Measurements from ENCODE around the gene HNRNPF. TPM values are rescaled to one million over a fixed set of nuclear protein-coding genes. Genes with fewer than 3 reads are reported as not detected.

The HNRNPF gene
- total RNA-seq, 2 donors from 2014 or later, result 57.8 to 78.7 TPM

- H3K4me3 ChIP-seq, result no peak overlapping the region
- TF ChIP-seq, protein P1, sequence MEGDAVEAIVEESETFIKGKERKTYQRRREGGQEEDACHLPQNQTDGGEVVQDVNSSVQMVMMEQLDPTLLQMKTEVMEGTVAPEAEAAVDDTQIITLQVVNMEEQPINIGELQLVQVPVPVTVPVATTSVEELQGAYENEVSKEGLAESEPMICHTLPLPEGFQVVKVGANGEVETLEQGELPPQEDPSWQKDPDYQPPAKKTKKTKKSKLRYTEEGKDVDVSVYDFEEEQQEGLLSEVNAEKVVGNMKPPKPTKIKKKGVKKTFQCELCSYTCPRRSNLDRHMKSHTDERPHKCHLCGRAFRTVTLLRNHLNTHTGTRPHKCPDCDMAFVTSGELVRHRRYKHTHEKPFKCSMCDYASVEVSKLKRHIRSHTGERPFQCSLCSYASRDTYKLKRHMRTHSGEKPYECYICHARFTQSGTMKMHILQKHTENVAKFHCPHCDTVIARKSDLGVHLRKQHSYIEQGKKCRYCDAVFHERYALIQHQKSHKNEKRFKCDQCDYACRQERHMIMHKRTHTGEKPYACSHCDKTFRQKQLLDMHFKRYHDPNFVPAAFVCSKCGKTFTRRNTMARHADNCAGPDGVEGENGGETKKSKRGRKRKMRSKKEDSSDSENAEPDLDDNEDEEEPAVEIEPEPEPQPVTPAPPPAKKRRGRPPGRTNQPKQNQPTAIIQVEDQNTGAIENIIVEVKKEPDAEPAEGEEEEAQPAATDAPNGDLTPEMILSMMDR (IDR thresholded peaks at IDR 0.05), result no peak
- DNase-seq (ENCODE audit: low spot score), result no peak
- H3K36me3 ChIP-seq, result no peaks in the 10 kb centered on the region
- peak overlapping the region; percentile 97 to 99 for H3K27ac ChIP-seq
- H3K27me3 ChIP-seq, result no peaks in the 10 kb centered on the region
- no peaks in the 10 kb centered on the region for H3K9me3 ChIP-seq
- H3K4me1 ChIP-seq, result peaks cover 0 to 15% of the 10 kb centered on the region in 2 donors
These were observed 12.5 kb upstream of the HNRNPF start for GRCh38 chr10:43421519-43421918.

- peaks cover 0 to 15% of the 10 kb centered on the region in 2 donors for H3K4me1 ChIP-seq
- H3K27ac ChIP-seq, result peak overlapping the region; percentile 97 to 99
- TF ChIP-seq, protein P1 (IDR thresholded peaks at IDR 0.05), result no peak
- no peaks in the 10 kb centered on the region for H3K9me3 ChIP-seq
- H3K36me3 ChIP-seq, result no peaks in the 10 kb centered on the region
- H3K27me3 ChIP-seq, result no peaks in the 10 kb centered on the region
- peak overlapping the region; percentile 50 to 64 for H3K4me3 ChIP-seq
- no peak for DNase-seq (ENCODE audit: low spot score)
These were observed 12.2 kb upstream of the HNRNPF start for GRCh38 chr10:43421201-43421507.

- TF ChIP-seq, protein P1 (IDR thresholded peaks at IDR 0.05), result peak in 1 of 2 donors; percentile 42
- H3K36me3 ChIP-seq, result no peaks in the 10 kb centered on the region
- peaks cover 0 to 15% of the 10 kb centered on the region in 2 donors for H3K4me1 ChIP-seq
- no peaks in the 10 kb centered on the region for H3K27me3 ChIP-seq
- peak overlapping the region; percentile 50 to 64 for H3K4me3 ChIP-seq
- no peaks in the 10 kb centered on the region for H3K9me3 ChIP-seq
- DNase-seq (ENCODE audit: low spot score), result peak; percentile 94
- H3K27ac ChIP-seq, result peak overlapping the region; percentile 97 to 99
These were observed 11.6 kb upstream of the HNRNPF start for GRCh38 chr10:43420369-43421200.

DNA sequence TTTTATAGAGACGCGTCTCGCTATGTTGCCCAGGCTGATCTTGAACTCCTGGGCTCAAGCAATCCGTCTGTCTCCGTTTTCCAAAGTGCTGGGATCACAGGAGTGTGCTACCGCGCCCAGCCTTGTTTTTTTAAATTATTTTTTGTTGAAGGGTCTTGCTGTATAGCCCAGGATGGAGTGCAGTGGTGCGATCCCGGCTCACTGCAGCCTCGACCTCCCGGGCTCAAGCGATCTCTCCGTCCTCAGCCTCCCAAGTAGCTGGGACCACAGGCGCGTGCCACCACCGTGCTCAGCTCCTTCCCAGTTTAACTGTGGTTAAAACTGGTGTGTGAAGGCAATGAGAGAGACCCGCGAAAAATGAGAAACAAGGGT, 11.0 kb upstream of the HNRNPF start:
- DNase-seq (ENCODE audit: low spot score), result no peak
- Histone ChIP-seq H3K4me1 (peaks cover 0 to 15% of the 10 kb centered on the region in 2 donors), H3K36me3 (no peaks in the 10 kb centered on the region), H3K27me3 (no peaks in the 10 kb centered on the region), H3K27ac (peak overlapping the region; percentile 97 to 99), H3K9me3 (no peaks in the 10 kb centered on the region), H3K4me3 (peak overlapping the region; percentile 50 to 64)
- TF ChIP-seq, protein P1 (IDR thresholded peaks at IDR 0.05), result no peak

DNA sequence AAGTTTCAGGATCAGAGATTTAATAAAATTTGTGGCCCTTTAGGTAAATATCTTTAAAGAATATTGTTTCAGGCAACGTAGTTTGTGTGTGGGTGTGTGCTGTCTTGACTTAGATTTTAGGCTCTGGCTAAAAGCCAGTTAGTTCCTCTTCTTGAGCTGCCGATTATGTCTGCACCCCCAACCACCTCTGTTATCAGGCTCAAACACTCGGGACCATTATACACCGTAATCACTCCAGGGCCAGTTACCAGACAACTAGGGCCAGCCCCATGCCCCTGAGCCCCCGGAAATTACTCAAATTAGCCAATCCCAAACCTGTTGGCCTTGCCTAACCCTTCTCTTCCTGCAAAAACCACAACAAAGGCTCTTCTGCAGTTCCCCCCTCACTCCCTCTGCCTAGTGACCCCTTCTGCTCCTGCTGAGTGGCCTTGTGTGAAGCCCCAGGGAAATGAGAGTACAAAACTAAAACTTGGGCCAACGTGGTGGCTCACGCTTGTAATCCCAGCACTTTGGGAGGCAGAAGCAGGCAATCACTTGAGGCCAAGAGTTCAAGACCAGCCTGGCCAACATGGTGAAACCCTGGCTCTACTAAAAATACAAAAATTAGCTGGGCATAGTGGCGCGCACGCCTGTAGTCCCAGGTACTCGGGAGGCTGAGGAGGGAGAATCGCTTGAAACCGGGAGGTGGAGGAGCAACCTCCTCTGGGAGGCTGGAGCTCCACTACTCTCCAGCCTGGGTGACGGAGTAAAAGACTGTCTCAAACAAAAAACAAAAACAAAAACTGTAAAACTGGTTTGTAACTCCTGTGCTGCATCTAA, 9.2 kb upstream of the HNRNPF start:
- peaks cover 0 to 15% of the 10 kb centered on the region in 2 donors for H3K4me1 ChIP-seq
- H3K4me3 ChIP-seq, result no peak overlapping the region
- DNase-seq (ENCODE audit: low spot score), result no peak
- H3K9me3 ChIP-seq, result no peaks in the 10 kb centered on the region
- H3K36me3 ChIP-seq, result no peaks in the 10 kb centered on the region
- TF ChIP-seq, protein P1 (IDR thresholded peaks at IDR 0.05), result no peak
- no peak overlapping the region for H3K27ac ChIP-seq
- no peaks in the 10 kb centered on the region for H3K27me3 ChIP-seq

All from right atrium auricular region (tissue), 2 donors.